ENCODE data around the gene TLR6.

Gene TLR6

GRCh38 chr4:38803833-38804653 lies 52.6 kb downstream of the TLR6 start:
- DNase-seq (ENCODE audit: low read depth) = peak; percentile 31
- no peak overlapping the region for H3K4me3 ChIP-seq (ENCODE audit: low read length)
- no peak for TF ChIP-seq CTCF (conservative IDR thresholded peaks at IDR 0.05; ENCODE audit: low read length)

GRCh38 chr4:38802561-38803355 lies 53.9 kb downstream of the TLR6 start:
- TF ChIP-seq CTCF (conservative IDR thresholded peaks at IDR 0.05; ENCODE audit: low read length) = no peak
- no peak overlapping the region for H3K4me3 ChIP-seq (ENCODE audit: low read length)
- no peak for DNase-seq (ENCODE audit: low read depth)

GRCh38 chr4:38800961-38801450 lies 55.6 kb downstream of the TLR6 start:
- no peak for TF ChIP-seq CTCF (conservative IDR thresholded peaks at IDR 0.05; ENCODE audit: low read length)
- H3K4me3 ChIP-seq (ENCODE audit: low read length) = no peak overlapping the region
- no peak for DNase-seq (ENCODE audit: low read depth)

GRCh38 chr4:38800366-38800765 lies 56.3 kb downstream of the TLR6 start:
- no peak for TF ChIP-seq CTCF (conservative IDR thresholded peaks at IDR 0.05; ENCODE audit: low read length)
- no peak for DNase-seq (ENCODE audit: low read depth)
- no peak overlapping the region for H3K4me3 ChIP-seq (ENCODE audit: low read length)

GRCh38 chr4:38795087-38795486 lies 61.5 kb downstream of the TLR6 start:
- TF ChIP-seq CTCF (conservative IDR thresholded peaks at IDR 0.05; ENCODE audit: low read length) = no peak
- no peak for DNase-seq (ENCODE audit: low read depth)
- H3K4me3 ChIP-seq (ENCODE audit: low read length) = no peak overlapping the region

GRCh38 chr4:38794051-38794450 lies 62.6 kb downstream of the TLR6 start:
- no peak for TF ChIP-seq CTCF (conservative IDR thresholded peaks at IDR 0.05; ENCODE audit: low read length)
- DNase-seq (ENCODE audit: low read depth) = no peak
- H3K4me3 ChIP-seq (ENCODE audit: low read length) = no peak overlapping the region
